HG02571 (cell line): Measurements from ENCODE around the gene CYP4A22.
"Not testable (repeated sequence)": the region's sequence is repeated elsewhere in the genome, so short reads cannot be mapped to it uniquely, and the experiment has no call there.

Experiments used
- ATAC-seq: cut with Tn5 transposase; IDR thresholded peaks from one replicate; pipeline ENCODE4 v1.9.1; 2021; ENCODE audit warnings: mild to moderate bottlenecking, moderate library complexity; ENCODE audit not compliant: unreplicated experiment

CYP4A22 gene

DNA sequence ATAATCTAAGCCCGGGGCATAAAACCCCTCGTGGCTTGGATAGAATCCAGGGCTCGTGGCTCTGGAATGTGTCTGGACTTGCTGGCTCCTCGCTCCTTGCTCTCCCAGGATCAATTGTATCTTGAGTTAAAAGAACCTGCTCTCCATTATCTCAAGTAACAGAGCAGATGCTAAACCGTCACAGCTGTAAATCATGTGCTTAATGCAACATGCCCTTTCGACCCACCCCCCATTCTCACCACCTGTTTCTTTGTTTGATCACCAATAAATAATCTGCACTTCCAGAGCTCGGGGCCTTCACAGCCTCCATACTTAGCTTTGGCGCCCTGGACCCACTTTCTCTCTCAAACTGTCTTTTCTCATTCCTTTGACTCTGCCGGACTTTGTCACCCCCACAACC, 11.9 kb downstream of the CYP4A22 start:
- not testable (repeated sequence) for ATAC-seq

DNA sequence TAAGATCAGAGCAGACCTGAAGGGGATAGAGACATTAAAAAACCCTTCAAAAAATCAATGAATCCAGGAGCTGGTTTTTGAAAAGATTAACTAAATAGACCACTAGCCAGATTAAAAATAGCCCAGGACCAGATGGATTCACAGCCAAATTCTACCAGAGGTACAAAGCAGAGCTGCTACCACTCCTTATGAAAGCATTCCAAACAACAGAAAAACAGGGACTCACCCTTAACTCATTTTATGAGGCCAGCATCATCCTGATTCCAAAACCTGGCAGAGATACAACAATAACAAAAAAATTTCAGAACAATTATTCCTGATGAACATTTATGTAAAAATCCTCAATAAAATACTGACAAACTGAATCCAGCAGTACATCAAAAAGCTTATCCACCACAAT, 19.2 kb downstream of the CYP4A22 start:
- not testable (repeated sequence) for ATAC-seq

GRCh38 chr1:47157957-47158356, 20.7 kb downstream of the CYP4A22 start:
- ATAC-seq: not testable (repeated sequence)

GRCh38 chr1:47160716-47161115, 23.5 kb downstream of the CYP4A22 start:
- ATAC-seq: no peak

DNA sequence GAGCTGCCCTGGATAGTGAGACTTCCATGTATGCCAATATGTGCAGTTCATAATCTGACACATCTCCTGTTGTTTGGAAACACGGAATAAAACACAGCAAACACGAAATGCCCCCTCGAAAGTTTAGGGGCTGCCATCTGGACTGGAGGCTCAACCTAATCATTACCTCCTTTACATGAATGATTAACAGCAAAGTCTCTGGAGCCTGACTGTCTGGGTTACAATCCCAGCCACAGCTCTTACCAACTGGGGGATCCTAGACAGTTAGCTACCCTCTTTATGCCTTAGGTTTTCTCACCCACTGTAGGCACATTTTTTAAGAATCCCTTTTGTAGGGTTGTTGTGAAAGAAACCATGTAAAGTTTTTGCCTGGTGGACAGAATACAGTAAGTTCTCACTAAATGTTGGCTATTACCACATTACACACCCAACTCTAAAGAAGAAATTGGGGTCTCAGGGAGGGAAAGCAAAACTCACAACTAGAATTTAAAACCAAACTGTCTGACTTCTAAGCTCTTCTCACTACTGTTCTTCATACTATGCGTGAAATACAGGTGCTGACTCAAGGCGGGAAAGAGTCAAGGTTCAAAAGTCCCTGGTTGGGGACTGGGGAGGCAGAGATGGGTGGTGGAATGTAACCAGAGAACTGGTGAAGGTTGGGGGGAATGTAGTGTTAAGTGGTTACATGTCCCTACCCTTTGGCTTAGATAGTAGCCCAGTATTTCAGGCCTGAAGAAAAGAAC, 24.2 kb downstream of the CYP4A22 start:
- ATAC-seq: no peak

- no peak for ATAC-seq
These were observed 27.3 kb downstream of the CYP4A22 start for GRCh38 chr1:47164552-47164951.

DNA sequence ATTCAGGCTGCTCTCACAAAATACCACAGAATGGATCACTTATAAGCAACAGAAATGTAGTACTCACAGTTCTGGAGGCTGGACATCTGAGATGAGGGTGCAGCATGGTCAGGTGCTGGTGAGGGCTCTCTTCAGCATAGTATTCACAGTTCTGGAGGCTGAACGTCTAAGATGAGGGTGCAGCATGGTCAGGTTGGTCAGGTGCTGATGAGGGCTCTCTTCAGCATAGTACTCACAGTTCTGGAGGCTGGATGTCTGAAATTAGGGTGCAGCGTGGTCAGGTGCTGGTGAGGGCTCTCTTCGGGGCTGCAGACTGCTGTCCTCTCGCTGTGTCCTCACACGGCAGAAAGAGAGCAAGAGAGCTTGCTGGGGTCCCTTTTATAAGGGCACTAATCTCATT, 35.5 kb downstream of the CYP4A22 start:
- ATAC-seq: no peak

GRCh38 chr1:47174656-47175020, 37.4 kb downstream of the CYP4A22 start:
- ATAC-seq: no peak

GRCh38 chr1:47175227-47175934, 38.1 kb downstream of the CYP4A22 start:
- ATAC-seq: peak; percentile 46

DNA sequence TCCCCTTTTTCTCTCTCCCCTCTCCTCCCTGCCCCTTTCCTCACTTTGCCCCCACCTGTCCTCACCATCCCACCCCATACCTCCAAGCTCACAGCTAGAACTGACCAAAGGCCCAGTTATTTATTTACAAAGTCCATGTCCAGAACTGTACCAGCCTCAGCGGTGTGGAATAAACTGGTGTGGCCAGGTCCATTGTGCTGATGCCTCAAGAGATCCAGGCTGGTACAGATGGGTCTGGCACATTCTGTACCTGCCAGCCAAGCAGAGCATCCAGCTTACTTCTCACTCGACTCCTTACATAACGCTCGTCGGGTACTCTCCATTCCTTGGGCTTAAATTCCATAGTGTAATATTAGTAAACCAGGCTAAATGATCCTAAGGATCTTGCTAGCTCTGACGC, 40.8 kb downstream of the CYP4A22 start:
- no peak for ATAC-seq

- no peak for ATAC-seq
These were observed 41.4 kb downstream of the CYP4A22 start for GRCh38 chr1:47178654-47179016.

DNA sequence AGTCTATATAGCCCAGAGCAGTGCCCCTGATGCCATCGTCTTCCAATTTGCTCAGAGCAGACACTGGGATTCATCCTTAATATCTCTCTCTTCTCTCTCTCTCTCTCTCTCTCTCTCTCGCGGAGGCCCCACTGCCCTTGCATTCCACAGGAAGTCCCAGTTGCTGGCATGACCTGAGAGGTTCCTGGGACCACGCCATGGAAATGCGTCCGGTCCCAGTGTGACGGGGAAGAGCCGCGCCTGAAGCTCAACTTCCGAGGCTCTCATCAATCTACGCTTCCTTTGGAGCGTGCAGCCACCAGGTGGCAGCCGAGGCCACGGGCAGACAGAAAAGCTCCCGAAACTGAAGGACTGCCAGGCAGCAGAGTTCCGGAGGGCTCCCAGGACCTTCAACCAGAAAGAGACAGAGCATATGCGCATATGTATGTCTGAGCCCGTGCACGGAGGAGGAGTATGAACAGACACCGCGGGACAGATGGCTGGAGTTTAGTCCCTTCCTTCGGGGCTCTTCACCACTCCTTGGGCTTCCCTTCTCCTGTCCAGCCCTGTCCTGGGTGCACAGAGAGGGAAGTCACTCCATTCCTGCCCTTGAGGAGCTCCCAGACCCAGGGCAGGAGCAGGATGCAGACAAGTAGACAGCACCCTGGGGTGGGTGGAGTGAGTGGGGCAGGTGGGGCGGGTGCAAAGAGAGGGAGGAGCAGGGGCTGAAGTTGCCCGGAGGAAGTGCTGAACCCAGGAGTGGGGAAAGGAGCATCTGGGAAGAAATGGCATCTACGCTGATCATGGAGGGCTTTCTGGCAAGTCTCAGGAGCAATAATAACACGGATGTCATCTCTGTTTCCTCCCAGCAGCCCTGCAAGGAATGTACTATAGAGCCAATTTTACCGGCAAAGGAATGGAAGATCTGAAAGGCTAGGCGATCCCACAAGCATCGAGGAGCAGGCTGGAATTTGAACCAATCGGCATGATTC, 42.1 kb downstream of the CYP4A22 start:
- peak; percentile 80 for ATAC-seq

DNA sequence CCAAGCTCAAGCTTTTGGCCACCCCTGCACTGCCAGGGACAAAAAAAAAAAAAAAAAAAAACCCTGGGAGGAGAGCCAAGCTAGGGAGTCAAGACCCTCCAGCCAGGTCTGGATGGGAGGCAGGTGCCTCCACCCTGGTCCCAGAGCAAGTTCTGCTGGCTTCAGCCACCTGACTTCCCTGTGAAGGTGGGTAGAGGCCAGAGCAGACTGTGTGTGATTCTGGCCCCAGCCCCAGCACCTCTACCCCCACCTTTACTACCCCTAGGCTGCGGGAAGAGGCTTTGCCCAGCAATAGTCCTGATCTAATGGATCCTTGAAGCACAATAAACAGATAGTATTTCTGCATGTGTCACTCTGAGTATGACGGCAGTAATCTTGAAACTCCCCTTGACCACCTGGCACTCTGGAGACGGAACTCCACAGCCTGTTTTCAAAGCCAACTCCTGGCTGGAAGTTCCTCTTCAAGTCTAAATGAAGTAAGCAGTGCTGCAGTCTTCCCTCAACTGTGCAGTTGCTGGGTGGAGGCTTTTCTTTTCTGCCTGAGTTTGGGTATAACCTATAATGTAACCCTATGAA, 42.8 kb downstream of the CYP4A22 start:
- no peak for ATAC-seq

DNA sequence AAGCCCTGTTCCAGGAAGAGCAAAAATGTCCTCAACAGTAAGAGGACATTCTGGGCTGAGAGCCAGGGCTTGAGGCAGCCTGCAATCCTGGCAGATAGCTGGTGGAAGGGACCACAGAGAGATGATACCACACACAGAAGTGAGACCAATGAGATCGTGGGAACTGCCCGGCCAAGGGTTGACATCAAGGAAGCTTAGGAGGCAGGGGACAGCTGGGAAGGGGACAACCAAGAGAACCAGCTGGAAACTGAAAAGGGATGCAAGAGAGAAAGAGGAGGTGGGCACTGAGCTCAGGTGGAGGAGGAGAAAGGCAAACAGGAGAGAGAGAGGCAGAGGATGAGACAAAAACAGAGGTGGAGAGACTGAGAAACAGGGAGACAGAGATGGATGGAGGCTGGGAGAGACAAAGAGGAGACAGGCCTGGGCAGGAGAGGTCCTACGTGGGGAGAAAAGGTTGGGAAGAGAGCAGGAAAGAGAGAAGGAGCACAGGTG, 43.4 kb downstream of the CYP4A22 start:
- no peak for ATAC-seq

DNA sequence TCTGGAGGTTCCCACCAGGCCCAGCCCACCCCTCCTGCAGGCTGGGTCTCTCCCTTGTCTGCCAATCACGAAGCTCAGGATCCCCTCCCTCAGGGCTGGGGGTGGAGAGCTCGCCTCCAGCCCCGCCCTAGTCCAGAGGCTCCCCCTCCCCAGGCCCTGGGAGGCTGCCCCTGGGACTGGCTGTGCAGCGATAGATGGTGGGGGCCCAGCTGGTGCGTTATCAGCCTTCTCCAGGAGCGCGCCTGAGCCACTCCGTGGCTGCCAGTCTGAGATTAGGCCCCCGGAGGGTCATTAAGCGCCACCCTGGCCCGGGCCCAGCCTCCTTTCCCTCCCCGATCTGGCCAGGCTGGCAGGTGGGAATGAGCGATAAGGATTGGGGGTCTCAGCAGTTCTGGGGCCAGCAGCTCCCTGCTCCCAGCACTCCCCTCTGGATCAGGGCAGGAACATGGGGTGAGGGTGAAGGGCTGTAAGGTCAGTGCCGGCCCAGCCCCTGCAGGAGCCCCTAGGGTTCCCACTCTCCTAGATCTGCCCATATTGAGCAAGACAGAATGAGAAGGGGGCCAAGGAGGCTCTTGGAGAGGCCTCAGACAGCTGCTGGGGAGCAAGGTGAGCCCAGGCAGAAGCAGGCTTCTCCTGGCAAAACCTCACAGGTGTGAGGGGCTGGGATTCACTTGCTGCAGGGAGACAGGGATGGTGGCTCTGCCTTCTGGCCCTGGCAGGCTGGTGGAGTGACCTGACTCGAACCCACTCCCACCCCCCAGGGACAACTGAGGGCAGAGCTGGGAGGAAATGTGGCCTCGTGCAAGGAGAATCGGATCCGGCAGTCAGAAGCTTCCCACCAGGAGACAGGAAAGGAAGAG, 44.1 kb downstream of the CYP4A22 start:
- ATAC-seq: no peak

DNA sequence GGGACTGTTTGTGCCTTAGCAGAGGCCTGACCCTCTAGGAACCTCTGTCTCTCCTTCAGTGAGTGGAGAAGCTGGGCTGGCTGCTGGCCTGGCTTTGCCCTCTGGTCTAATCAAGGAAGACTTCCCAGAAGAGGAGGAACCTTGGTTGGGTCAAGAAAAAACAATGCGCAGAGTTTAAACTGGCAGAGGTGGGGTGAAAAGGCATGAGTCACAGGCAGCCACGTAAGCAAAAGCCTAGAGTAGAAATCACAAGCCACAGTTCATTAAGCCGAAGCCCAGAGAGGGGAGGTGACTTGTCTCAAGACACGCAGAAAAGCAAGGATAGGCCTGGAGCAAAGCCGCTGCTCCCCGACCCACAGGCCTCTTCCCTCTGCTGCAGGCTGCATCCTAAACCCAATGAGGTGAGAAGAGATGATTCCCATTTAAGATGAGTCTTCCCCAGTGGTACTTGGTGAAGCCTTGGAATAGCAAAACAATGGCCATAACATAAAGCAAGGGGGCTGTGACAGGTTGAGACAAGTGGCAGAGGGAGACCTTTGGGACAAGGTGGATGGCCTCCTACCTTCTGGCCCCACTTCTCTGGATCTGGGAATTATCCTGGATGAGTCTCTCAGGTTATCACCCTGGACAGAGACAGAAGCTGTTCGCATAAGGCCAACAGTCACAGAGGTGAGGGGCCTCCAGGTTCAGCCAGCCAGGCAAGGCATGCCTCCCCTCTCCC, 44.9 kb downstream of the CYP4A22 start:
- no peak for ATAC-seq

- no peak for ATAC-seq
These were observed 45.5 kb downstream of the CYP4A22 start for GRCh38 chr1:47182676-47183235.

- no peak for ATAC-seq
These were observed 46.3 kb downstream of the CYP4A22 start for GRCh38 chr1:47183308-47184089.
